Right ventricle myocardium inferior (tissue), 1 donor: Measurements from ENCODE around the gene LRRC37B. TPM values are rescaled to one million over a fixed set of nuclear protein-coding genes. Genes with fewer than 3 reads are reported as not detected.
"Not testable (repeated sequence)": the region's sequence is repeated elsewhere in the genome, so short reads cannot be mapped to it uniquely, and the experiment has no call there.

Experiments used
- ATAC-seq: fragments of 200-7000 bp; cut with Tn5 transposase; one replicate; pipeline ENCODE4 v1.9.1; 2020; ENCODE audit warnings: mild to moderate bottlenecking, moderate library complexity
- DNase-seq: peaks from one replicate; pipeline ENCODE4 v3.0.0; 2021; ENCODE audit errors: missing footprints
- intact Hi-C: fragments of 100-400 bp; cut with DNase I; formaldehyde crosslinking; loops from one replicate; pipeline ENCODE4 v1.11.0; 2022
- long read RNA-seq: library from polyadenylated mRNA; unstranded; transcript quantifications from one replicate; pipeline ENCODE4 v2.0.0, GENCODE V29; 2021
- total RNA-seq: library from RNA; stranded (reverse); fragmentation: NEBNext Ultra II Directional; extraction: Animal tissue kit (Norgen Biotek cat#: 25700); gene quantifications from one replicate; pipeline ENCODE4 v1.2.1, GENCODE V29; 2021
- donor health status: DM: no; HTN: yes; CAD: no; lungs with severe emphysema.

Gene LRRC37B
- total RNA-seq: 3.2 TPM
- long read RNA-seq, partial matches to known transcripts: 0 of 2 reads
- long read RNA-seq, other reads (novel, unspliced or antisense): 2 of 2 reads

DNA sequence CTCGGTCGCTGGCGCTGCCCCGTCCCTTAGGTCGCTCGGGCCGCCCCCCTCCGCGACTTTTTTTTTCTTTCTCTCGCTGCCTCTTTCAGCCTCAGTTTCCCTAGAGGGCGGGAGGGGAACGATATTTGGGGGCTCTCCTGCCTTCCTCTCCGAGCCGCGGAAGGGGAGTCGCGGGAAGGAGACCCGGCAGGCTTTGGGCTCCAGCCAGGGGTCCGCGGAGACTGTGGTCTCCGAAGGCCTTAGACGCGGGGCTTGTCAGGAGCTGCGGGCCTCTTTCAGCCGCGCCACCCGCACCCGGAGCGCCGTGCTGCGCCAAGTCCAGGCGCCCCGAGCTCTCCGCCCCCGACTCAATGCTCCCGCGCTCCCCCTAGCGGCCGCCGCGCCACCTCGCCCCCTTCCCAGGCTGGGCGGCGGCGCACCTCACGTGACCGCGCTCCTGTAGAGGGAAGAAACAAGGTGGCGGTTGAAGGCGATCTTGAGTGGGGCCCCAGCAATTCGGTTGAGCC, at the start of gene LRRC37B:
Gene LRRC37B, plus strand, starts transcription at position 427 of the 506 bp plus-strand sequence. CDS start 14,010 bp downstream, outside the sequence.
- DNase-seq: peak; percentile 96
- ATAC-seq: peak; percentile 99
- intact Hi-C loops: loop anchor here (1.0 to 10.0 kb wide), 2 partner anchors 132 to 208 kb away; no protein-coding TSS in a partner anchor

DNA sequence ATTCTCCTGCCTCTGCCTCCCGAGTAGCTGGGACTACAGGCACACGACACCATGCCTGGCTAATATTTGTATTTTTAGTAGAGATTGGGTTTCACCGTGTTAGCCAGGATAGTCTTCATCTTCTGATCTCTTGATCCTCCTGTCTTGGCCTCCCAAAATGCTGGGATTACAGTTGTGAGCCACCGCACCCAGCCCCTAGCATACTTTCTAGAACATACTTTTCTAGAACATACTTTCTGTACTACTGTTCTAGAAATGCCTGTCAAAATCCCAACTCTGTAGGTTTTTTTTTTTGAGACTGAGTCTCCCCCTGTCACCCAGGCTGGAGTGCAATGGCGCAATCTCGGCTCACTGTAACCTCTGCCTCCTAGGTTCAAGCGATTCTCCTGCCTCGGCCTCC, 43.1 kb upstream of the LRRC37B start:
- ATAC-seq, DNase-seq, intact Hi-C loops: not testable (repeated sequence)

DNA sequence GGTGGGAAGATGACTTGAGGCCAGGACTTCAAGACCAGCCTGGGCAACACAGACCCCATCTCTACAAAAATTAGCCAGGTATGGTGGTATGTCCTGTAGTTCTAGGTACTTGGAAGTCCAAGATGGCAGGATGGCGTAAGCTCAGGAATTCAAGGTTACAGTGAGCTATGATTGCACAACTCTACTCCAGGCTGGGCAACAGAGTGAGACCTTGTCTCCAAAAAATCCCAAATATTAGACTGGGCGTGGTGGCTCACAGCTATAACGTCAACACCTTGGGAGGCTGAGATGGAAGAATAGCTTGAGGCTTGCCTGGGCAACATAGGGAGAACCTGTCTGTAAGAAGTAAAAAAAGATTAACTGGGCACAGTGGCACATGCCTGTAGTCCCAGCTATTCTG, 39.5 kb upstream of the LRRC37B start:
- intact Hi-C loops: no loop called here
- ATAC-seq: no peak
- DNase-seq: no peak

DNA sequence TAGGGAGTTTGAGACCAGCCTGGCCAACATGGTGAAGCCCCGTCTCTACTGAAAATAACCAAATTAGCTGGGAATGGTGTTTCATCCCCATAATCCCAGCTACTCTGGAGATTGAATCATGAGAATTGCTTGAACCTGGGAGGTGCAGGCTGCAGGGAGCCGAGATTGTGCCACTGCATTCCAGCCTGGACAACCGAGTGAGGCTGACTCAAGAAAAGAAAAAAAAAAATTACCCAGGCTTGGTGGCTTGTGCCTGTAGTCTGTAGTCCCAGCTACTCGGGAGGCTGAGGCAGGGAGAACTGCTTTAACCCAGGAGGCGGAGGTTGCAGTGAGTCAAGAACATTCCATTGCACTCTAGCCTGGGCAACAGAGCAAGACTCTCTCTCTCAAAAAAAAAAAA, 36.8 kb upstream of the LRRC37B start:
- intact Hi-C loops, ATAC-seq, DNase-seq: not testable (repeated sequence)

DNA sequence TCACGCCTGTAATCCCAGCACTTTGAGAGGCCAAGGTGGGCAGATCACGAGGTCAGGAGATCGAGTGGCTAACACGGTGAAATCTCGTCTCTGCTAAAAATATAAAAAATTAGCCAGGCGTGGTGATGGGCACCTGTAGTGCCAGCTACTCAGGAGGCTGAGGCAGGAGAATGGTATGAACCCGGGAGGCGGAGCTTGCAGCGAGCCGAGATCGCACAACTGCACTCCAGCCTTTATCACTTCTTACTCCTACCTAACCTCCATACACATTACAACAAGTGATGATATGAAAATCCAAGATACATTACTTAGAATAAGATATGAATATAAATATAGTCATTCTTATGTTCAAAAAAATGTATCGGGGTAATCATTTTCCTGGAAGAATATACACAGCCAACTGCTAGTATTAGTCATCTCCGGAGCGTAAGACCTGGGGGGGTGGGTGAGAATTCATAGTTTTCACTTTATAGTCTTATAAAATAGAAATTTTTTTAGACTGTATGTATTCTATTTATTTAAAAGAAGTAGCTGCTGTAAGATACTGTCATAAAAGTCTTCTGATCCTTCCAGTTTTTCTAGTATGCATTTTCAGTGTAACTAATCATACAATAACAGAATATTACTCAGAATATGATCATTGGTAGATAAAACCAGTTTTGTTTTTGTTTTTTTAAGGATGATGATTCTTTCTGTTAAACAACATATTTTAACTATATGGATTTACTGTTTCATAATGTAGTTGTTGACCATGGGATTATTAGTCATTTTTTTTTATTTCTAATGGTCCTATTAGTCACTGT, 32.7 kb upstream of the LRRC37B start:
- DNase-seq, ATAC-seq, intact Hi-C loops: not testable (repeated sequence)

DNA sequence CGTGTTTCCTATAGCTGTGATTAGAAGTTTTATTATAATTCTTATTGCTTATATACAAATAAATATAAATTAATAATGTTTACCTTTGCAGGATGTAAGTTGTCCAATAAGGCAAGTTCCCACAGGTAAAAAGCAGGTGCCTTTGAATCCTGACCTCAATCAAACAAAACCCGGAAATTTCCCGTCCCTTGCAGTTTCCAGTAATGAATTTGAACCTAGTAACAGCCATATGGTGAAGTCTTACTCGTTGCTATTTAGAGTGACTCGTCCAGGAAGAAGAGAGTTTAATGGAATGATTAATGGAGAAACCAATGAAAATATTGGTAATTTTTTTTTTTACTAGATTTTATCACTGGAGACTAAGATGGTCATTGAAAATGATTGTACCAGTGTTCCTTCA, 31.8 kb upstream of the LRRC37B start:
- intact Hi-C loops, ATAC-seq, DNase-seq: not testable (repeated sequence)

DNA sequence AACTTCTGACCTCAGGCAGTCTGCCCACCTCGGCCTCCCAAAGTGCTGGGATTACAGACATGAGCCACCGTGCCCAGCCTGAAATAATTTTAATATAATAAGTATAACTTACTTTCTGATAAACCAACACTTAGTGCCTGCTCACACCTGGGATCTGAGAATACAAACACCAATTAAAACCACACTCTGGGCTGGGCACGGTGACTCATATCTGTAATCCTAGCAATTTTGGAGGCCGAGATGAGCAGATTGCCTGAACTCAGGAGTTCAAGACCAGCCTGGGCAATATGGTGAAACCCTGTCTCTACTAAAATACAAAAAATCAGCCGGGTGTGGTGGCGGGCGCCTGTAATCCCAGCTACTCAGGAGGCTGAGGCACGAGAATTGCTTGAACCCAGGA, 15.4 kb upstream of the LRRC37B start:
- DNase-seq, ATAC-seq, intact Hi-C loops: not testable (repeated sequence)

DNA sequence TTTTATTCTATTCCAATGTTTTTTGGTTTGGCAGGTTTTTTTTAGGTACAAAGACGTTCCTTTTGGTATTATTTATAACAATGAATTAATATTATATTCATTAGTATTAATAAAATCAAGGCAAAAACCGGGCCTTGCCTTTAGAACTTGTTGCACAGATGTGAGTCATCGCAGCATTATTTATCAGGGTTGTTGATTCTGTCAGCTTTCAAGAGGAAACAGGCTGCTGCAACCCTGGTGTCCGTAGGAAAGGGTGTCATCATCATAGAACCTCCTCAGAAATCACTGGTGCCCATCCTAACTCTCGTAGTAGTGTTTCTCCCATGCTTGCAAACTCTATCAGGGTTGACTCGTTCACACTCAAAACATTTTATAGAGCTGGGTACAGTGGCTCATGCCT, 10.2 kb upstream of the LRRC37B start:
- intact Hi-C loops: no loop called here
- DNase-seq: no peak
- ATAC-seq: no peak

DNA sequence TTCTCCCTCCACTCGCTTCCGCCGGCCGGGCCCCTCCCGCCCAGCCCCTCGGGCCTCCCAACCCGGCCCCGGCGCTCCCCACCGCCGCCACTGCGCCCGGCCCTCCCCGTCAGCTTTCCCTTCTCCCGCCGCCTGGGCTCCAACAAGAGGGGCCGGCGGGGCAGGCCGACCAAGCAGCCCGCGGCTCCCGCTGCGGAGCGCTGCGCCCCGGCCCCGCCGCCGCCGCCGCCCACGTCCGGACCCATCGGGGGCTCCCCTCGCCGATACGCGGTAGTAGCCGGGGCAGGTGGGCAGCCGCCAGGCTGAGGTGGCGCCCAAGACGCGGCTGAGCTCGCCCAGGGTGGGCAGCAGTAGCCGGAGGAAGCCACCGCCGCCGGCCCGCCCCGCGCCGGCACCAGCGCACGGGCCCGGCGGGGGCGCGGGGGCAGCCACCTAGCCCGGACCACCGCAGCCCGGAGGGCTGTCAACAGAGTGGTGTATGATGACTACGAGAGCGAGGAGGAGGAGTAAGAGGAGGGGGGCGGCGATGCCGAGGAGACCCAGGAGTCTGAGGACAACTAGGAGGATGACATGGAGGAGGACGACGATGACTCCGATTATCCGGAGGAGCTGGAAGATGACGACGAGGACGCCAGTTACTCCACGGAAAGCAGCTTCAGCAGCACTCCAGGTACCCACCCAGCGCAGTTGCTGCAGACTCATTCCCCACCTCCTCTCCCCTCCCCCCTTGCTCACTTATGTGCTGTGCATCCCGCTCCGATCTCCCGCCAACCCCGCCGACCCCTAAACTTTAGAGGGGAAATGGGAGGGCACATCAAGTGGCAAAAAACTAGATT, 498 bp downstream of the LRRC37B start:
- DNase-seq: peak; percentile 71
- peak; percentile 71 for ATAC-seq
- intact Hi-C loops: loop anchor here (1.0 to 10.0 kb wide), 2 partner anchors 132 to 207 kb away; no protein-coding TSS in a partner anchor

DNA sequence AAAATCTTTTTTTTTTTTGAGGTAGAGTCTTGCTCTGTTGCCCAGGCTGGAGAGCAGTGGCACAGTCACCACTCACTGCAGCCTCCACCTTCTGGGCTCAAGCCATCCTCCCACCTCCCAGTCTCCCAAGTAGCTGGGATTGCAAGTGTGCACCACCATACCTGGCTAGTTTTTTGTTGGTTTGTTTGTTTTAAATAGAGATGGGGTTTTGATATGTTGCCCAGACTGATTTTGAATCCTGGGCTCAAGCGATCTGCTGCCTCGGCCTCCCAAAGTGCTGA, 2.0 kb downstream of the LRRC37B start:
- no peak for ATAC-seq
- no peak for DNase-seq
- intact Hi-C loops: loop anchor here (10.0 kb wide), 1 partner anchor 206 kb away; no protein-coding TSS in a partner anchor

DNA sequence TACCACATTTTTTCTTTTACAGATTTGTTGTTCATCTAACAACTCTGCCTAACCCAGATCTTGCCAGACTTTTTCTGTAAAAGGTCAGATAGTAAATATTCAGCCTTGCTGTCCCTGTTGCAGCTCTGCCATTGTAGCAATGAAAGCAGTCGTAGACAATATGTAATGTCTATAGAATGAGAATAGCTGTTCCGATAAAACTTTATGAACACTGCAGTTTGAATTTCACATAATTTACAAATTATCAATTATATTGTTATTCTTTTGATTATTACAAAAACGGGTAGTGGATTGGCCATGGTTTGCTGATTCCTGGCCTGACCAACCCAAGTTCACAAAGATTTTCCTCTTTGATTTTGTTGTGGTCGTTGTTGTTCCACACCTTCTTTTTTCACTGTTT, 2.9 kb downstream of the LRRC37B start:
- ATAC-seq: no peak
- no peak for DNase-seq
- intact Hi-C loops: no loop called here

DNA sequence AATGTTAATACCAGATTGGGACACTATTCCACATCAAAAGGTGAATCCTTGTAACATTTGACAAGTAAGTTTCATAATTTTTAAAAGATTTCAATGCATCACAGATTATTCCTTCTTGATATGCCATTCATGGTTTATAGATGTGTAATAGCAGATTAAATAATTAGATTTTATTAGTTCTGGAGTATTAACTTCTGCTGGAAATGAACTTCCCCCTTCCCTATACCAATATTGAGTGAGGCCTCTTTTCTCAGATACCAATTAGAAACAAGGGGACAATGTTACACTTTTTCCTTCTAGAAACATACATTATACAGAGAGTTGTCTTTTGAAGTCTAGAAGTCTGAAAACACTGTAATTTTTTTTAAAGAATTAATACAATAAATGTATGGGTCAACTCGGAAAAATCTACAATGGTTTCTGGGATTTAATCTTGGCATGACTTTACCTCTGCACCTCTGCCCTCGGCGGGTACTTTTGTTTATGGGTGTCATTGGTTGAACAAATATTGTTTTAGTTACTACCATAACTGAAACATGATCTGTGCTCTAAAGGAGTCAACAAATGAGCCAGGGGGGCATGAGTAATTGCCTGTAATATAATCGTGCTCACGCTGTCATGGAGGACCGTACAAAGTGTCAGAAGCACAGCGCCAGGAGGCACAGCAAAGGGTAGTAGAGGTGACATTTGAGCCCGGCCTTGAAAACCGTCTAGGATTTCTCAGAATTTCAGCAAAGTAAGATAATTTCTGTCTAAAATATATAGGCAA, 8.2 kb downstream of the LRRC37B start:
- ATAC-seq (no peak), DNase-seq (no peak)
- intact Hi-C loops: no loop called here

DNA sequence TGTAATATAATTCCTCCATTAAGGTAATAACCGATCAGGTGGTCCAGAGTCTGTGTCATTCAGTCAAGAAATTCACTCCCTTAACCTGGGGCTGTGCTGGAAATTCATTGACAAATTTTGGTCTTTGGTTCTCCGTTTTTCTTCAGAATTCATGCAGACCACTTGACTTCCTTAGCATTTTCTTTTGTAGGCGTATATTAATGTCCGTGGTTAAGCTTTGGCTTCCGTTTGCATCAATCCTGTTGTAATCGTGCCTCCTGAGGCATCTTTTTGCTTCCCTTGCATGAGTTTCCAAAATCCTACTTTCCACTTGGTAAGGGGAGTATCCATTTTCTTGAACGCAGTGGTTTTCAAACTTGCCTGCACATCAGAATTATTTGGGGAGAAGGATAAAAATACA, 9.0 kb downstream of the LRRC37B start:
- ATAC-seq: no peak

DNA sequence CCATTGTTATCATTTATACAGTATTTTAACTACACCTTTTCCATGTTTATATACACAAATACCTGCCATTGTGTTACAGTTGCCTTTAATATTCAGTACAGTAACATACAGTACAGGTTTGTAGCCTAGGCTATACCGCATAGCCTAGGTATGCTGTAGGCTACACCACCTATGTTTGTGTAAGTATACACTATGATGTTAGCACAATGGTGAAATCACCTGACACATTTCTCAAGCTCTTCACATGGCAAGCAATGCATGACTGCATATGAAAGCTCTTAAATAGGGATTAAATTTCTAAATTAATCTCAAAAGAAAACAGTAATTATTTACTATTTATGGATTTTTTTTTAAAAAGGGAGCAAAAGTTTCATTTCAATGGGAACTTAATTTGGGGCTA, 12.0 kb downstream of the LRRC37B start:
- intact Hi-C loops: no loop called here
- DNase-seq (no peak), ATAC-seq (no peak)

More for the DNA sequence above, 9.0 kb downstream of the LRRC37B start:
- intact Hi-C loops: no loop called here
- DNase-seq: no peak

DNA sequence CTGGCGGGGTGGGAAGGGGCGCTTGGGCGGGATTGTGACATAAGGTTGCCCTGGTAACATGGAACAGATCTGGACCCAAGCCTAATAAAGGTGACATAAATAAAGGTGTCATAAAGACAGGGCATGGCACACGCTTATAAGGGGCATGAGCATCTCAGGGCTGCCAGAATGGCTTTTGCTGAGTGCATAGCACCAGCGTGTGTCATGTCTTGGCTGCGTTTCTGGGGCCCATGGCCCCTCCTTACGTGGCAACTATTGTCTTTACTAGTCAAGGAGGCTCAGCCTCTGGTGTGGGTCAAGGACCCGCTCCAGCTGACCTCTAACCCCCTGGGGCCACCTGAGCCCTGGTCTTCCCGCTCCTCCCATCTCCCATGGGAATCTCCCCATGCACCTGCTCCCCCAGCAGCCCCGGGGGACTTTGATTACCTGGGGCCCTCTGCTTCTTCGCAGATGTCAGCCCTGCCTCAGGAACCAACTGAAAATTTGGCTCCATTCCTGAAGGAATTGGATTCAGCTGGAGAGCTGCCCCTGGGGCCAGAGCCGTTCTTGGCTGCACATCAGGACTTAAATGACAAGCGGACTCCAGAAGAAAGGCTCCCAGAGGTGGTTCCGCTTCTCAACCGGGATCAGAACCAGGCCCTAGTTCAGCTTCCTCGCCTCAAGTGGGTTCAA, 13.9 kb downstream of the LRRC37B start:
- intact Hi-C loops: no loop called here
- no peak for DNase-seq

DNA sequence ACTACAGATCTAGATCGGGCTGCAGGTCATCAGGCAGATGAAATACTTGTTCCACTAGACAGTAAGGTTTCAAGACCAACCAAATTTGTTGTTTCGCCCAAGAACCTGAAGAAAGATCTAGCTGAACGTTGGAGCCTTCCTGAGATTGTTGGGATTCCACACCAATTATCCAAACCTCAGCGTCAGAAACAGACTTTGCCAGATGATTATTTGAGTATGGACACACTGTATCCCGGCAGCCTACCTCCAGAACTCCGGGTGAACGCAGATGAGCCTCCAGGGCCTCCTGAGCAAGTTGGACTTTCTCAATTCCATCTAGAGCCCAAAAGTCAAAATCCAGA, 14.4 kb downstream of the LRRC37B start:
- intact Hi-C loops: no loop called here
- DNase-seq: no peak

More for the DNA sequence above, 13.9 kb downstream of the LRRC37B start:
- no peak for ATAC-seq

DNA sequence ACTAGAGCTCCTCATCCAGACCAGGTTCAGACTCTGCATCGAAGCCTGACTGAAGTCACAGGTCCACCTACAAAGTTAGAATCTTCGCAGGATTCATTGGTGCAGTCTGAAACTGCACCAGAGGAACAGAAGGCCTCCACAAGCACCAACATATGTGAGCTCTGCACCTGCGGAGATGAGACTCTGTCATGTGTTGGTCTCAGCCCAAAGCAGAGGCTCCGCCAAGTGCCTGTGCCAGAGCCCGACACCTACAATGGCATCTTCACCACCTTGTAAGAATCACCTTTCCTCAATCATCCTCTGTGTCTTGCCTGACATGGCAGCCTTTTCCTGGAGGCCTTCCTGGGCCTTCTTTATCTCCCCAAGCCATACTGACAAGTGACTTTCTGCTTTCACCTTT, 15.4 kb downstream of the LRRC37B start:
- ATAC-seq, intact Hi-C loops, DNase-seq: not testable (repeated sequence)

More for the DNA sequence above, 14.4 kb downstream of the LRRC37B start:
- ATAC-seq: no peak

DNA sequence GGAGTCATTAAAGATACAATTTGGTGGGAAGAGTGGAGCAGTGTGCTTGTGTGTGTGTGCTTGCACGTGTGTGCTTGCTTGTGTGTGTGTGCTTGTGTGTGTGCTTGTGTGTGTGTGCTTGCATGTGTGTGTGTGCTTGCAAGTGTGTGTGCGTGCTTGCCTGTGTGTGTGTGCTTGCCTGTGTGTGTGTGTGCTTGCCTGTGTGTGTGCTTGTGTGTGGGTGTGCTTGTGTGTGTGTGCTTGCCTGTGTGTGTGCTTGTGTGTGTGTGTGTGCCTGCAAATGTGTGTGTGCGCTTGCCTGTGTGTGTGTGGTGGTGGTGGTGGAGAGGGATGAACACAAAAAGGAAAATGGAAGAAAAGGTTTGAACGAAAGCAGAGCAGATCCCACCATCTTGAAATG, 20.1 kb downstream of the LRRC37B start:
- DNase-seq, intact Hi-C loops: not testable (repeated sequence)

More for the DNA sequence above, 20.1 kb downstream of the LRRC37B start:
- ATAC-seq: not testable (repeated sequence)
